Breast epithelium (tissue), 4 donors: ENCODE results near the gene TMED6. TPM values are rescaled to one million over a fixed set of nuclear protein-coding genes. Genes with fewer than 3 reads are reported as not detected.
A peak's percentile ranks its signal among the peaks of the same experiment; 100 is the strongest.

Experiments used
- DNase-seq, 2 donors: peaks; one replicate each; pipeline ENCODE4 v3.0.0-alpha.2; 2019; ENCODE audit warnings: low spot score in 2 of 2
- H3K27ac ChIP-seq, 2 donors: fragments of 200-600 bp; sonication (generic) in 1 of 2; one replicate each; pipeline ENCODE4 v1.5.1; 2016 to 2019; ENCODE audit warnings: mild to moderate bottlenecking in 1 of 2
- H3K27me3 ChIP-seq, 2 donors: fragments of 200-600 bp; sonication (generic) in 1 of 2; one replicate each; pipeline versions ENCODE4 v1.5.1 to v1.6.0; 2017 to 2019; ENCODE audit warnings: control low read depth in 1 of 2, mild to moderate bottlenecking in 1 of 2
- H3K36me3 ChIP-seq: fragments of 200-600 bp; one replicate; pipeline ENCODE4 v1.5.1; 2019
- H3K4me1 ChIP-seq, 2 donors: fragments of 200-600 bp; sonication (generic); one replicate each; pipeline ENCODE4 v1.5.1; 2016 to 2019; ENCODE audit warnings: control low read depth in 1 of 2
- H3K4me3 ChIP-seq, 3 donors: fragments of 200-600 bp; sonication (generic); 1 replicate in 2 of 3; 2 replicates in 1 of 3; pipeline ENCODE4 v1.5.1; 2016 to 2019; ENCODE audit warnings: mild to moderate bottlenecking in 3 of 3, moderate library complexity in 2 of 3
- H3K9me3 ChIP-seq, 2 donors: fragments of 200-600 bp; sonication (generic) in 1 of 2; one replicate each; pipeline ENCODE4 v1.5.1; 2016 to 2019; ENCODE audit warnings: control low read depth in 1 of 2
- CTCF ChIP-seq, 3 donors: fragments of 450-650 bp; IDR thresholded peaks; one replicate each; pipeline ENCODE4 v1.5.1; 2016 to 2017; ENCODE audit warnings: antibody characterized with exemption in 3 of 3, mild to moderate bottlenecking in 3 of 3, moderate library complexity in 3 of 3
- POLR2A ChIP-seq: fragments of 450-650 bp; IDR thresholded peaks from one replicate; pipeline ENCODE4 v1.6.1; 2016; ENCODE audit warnings: antibody characterized with exemption, mild to moderate bottlenecking, moderate library complexity
- POLR2AphosphoS5 ChIP-seq, 3 donors: sonication (generic); formaldehyde crosslinking; IDR thresholded peaks; one replicate each; pipeline ENCODE4 v1.6.1; 2017; ENCODE audit warnings: antibody characterized with exemption in 3 of 3
- intact Hi-C: fragments of 100-400 bp; cut with DNase I; formaldehyde crosslinking; loops from one replicate; pipeline ENCODE4 v1.15.1; 2023; ENCODE audit warnings: low total_unique reads
- total RNA-seq, 3 donors: library from RNA; depleted of rRNA; stranded (reverse); fragments of >200 nt; gene quantifications; one replicate each; pipeline ENCODE4 v1.1.0, GENCODE V29; 2016

Gene TMED6
- total RNA-seq, 3 donors from 2014 or later: 0.32 to 1.3 TPM; not detected in 1

- H3K36me3 ChIP-seq: peaks cover 10% of the 10 kb centered on the region
- H3K27ac ChIP-seq: peak overlapping the region; percentile 83 to 88
- H3K27me3 ChIP-seq: no peaks in the 10 kb centered on the region
- TF ChIP-seq POLR2AphosphoS5 (IDR thresholded peaks at IDR 0.05): no peak
- TF ChIP-seq CTCF (IDR thresholded peaks at IDR 0.05): no peak
- TF ChIP-seq POLR2A: no peak
- peak overlapping the region; percentile 68 to 89 (median 76) for H3K4me3 ChIP-seq
- intact Hi-C loops: no loop called here
- no peaks in the 10 kb centered on the region for H3K9me3 ChIP-seq
- DNase-seq: no peak
- peaks cover 3 to 8% of the 10 kb centered on the region in 2 donors for H3K4me1 ChIP-seq
Observed at GRCh38 chr16:69338557-69339288, 12.9 kb downstream of the TMED6 start.

- no peak overlapping the region for H3K27ac ChIP-seq
- H3K9me3 ChIP-seq: no peaks in the 10 kb centered on the region
- H3K36me3 ChIP-seq: peaks cover 10% of the 10 kb centered on the region
- intact Hi-C loops: no loop called here
- H3K4me3 ChIP-seq: no peak overlapping the region
- no peak for TF ChIP-seq POLR2A
- TF ChIP-seq CTCF (IDR thresholded peaks at IDR 0.05): no peak
- no peak for TF ChIP-seq POLR2AphosphoS5 (IDR thresholded peaks at IDR 0.05)
- H3K27me3 ChIP-seq: no peaks in the 10 kb centered on the region
- DNase-seq: no peak
- peaks cover 0 to 3% of the 10 kb centered on the region in 2 donors for H3K4me1 ChIP-seq
Observed at GRCh38 chr16:69334696-69335095, 16.9 kb downstream of the TMED6 start.

GRCh38 chr16:69330286-69331109 is 21.1 kb downstream of the TMED6 start, which contains the start of gene PDF:
Gene PDF, minus strand, starts transcription at chr16:69330588. Its CDS starts 18 bp downstream, at chr16:69330570.
- H3K27me3 ChIP-seq: no peaks in the 10 kb centered on the region
- DNase-seq: peak; percentile 90 to 93
- H3K36me3 ChIP-seq: peaks cover 10% of the 10 kb centered on the region
- peak within 1 kb of the TSS; percentile 83 to 94 for H3K27ac ChIP-seq
- no peaks in the 10 kb centered on the region for H3K9me3 ChIP-seq
- TF ChIP-seq POLR2AphosphoS5 (IDR thresholded peaks at IDR 0.05) (peak; percentile 64 to 83 (median 64)), POLR2A (peak; percentile 52), CTCF (IDR thresholded peaks at IDR 0.05) (no peak)
- H3K4me1 ChIP-seq: peaks cover 4 to 12% of the 10 kb centered on the region in 2 donors
- intact Hi-C loops: no loop called here
- peak within 1 kb of the TSS; percentile 78 to 98 (median 93) for H3K4me3 ChIP-seq

- intact Hi-C loops: no loop called here
- Histone ChIP-seq H3K27ac (peak overlapping the region; percentile 83 to 94), H3K4me3 (peak overlapping the region; percentile 78 to 98 (median 93)), H3K36me3 (peaks cover 6% of the 10 kb centered on the region), H3K4me1 (peaks cover 4 to 12% of the 10 kb centered on the region in 2 donors), H3K27me3 (no peaks in the 10 kb centered on the region), H3K9me3 (no peaks in the 10 kb centered on the region)
- DNase-seq: no peak
- TF ChIP-seq CTCF (IDR thresholded peaks at IDR 0.05): no peak
- TF ChIP-seq POLR2AphosphoS5 (IDR thresholded peaks at IDR 0.05): no peak
- TF ChIP-seq POLR2A: no peak
Observed at GRCh38 chr16:69329369-69330285, 22.0 kb downstream of the TMED6 start.
